ENCODE data around the gene CCDC90B.
A peak's percentile ranks its signal among the peaks of the same experiment; 100 is the strongest.

CCDC90B gene

GRCh38 chr11:83303316-83303715 lies 17.1 kb upstream of the CCDC90B start:
- no peak for TF ChIP-seq CTCF (IDR thresholded peaks at IDR 0.05; ENCODE audit: borderline replicate concordance, insufficient read depth, low read depth, low read length)
- no peak overlapping the region for H3K4me3 ChIP-seq (ENCODE audit: low read depth, low read length)

- no peak for TF ChIP-seq CTCF (IDR thresholded peaks at IDR 0.05; ENCODE audit: borderline replicate concordance, insufficient read depth, low read depth, low read length)
- no peak overlapping the region for H3K4me3 ChIP-seq (ENCODE audit: low read depth, low read length)
Observed at GRCh38 chr11:83302151-83302550, 16.0 kb upstream of the CCDC90B start.

- H3K4me3 ChIP-seq (ENCODE audit: low read depth, low read length) = no peak overlapping the region
- TF ChIP-seq CTCF (IDR thresholded peaks at IDR 0.05; ENCODE audit: borderline replicate concordance, insufficient read depth, low read depth, low read length) = no peak
Observed at GRCh38 chr11:83299681-83300080, 13.5 kb upstream of the CCDC90B start.

- TF ChIP-seq CTCF (IDR thresholded peaks at IDR 0.05; ENCODE audit: borderline replicate concordance, insufficient read depth, low read depth, low read length) = no peak
- H3K4me3 ChIP-seq (ENCODE audit: low read depth, low read length) = no peak overlapping the region
Observed at GRCh38 chr11:83294208-83294607, 8.0 kb upstream of the CCDC90B start.

- H3K4me3 ChIP-seq (ENCODE audit: low read depth, low read length) = no peak overlapping the region
- no peak for TF ChIP-seq CTCF (IDR thresholded peaks at IDR 0.05; ENCODE audit: borderline replicate concordance, insufficient read depth, low read depth, low read length)
Observed at GRCh38 chr11:83293457-83293774, 7.2 kb upstream of the CCDC90B start.

- peak; percentile 61 for TF ChIP-seq CTCF (IDR thresholded peaks at IDR 0.05; ENCODE audit: borderline replicate concordance, insufficient read depth, low read depth, low read length)
- H3K4me3 ChIP-seq (ENCODE audit: low read depth, low read length) = no peak overlapping the region
Observed at GRCh38 chr11:83292709-83293456, 6.7 kb upstream of the CCDC90B start.

- TF ChIP-seq CTCF (IDR thresholded peaks at IDR 0.05; ENCODE audit: borderline replicate concordance, insufficient read depth, low read depth, low read length) = no peak
- H3K4me3 ChIP-seq (ENCODE audit: low read depth, low read length) = no peak overlapping the region
Observed at GRCh38 chr11:83287631-83288030, 1.5 kb upstream of the CCDC90B start.

Data from GM12875 (cell line).